HG03025 (cell line): ENCODE measurements around the gene SBNO1.
"Not testable (repeated sequence)": the region's sequence is repeated elsewhere in the genome, so short reads cannot be mapped to it uniquely, and the experiment has no call there.

ENCODE experiments used
- ATAC-seq: cut with Tn5 transposase; IDR thresholded peaks from one replicate; pipeline ENCODE4 v1.9.1; 2021; ENCODE audit warnings: mild to moderate bottlenecking, moderate library complexity; ENCODE audit not compliant: unreplicated experiment, low FRiP score

Gene SBNO1

DNA sequence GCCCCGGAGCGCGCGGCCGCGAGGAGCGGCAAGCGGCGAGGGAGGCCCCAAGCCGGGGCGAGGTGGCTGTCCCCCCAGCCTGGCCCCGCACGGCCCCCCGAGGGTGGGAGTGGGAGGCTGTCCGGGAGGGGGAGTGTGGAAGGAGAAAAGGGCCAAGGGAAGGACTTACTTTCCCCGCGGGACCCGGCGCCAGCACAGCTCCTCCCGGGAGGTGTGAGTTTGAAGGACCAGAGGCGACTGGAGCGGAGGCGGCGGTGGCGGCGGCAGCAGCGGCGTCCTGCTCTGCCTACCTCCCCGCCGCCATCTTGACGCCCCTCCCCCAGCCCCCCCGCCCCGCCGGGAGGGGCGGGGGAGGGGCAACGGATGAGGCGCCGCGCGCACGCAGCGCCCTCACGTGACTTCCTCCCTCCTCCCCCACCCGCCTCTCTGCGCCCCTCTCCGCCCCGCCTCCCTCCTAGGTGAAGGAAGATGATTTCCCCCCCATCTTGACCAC lies at the start of gene SBNO1:
SBNO1 (minus strand) TSS at position 316 of the 493 bp plus-strand sequence. CDS start 14,406 bp downstream, outside the sequence.
- peak; percentile 40 for ATAC-seq

DNA sequence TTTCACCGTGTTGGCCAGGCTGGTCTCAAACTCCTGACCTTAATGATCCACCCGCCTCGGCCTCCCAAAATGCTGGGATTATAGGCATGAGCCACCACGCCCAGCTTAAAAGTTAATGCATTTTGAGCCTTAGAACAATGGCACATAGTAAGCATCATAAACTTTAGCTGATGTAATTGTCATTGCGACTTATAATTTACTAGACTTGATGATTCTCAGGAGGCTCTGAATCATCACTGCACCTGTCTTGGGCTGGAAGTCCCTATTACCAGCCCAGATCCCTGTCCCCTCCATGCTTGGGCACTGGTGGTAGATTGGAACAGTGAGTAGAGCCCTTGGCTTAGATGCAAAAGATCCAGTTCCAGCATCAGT lies 45.4 kb upstream of the SBNO1 start:
- ATAC-seq, result no peak

DNA sequence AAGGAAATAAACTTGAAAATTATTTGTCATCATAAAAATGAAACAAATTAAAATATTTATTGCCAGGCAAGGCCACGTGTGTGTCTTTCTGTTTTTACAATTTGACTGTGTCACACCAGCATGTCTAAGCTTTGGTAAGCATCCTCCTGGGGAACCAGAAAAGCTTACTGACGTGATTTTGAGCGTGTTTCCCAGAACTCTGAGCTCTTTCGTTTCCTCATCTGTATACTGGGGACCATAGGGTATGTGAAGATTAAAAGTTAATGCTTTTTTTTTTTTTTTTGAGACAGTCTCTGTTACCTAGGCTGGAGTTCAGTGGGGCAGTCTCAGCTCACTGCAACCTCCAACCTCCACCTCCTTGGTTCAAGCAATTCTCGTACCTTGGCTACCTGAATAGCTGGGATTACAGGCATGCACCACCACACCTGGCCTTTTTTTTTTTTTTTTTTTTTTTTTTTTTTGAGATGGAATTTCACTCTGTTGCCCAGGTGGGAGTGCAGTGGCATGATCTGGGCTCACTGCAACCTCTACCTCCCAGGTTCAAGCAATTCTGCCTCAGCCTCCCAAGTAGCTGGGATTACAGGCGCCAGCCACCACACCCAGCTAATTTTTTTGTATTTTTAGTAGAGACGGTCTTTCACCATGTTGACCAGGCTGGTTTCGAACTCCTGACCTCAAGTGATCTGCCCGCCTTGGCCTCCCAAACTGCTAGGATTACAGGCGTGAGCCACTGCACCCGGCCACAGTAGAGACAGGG lies 44.8 kb upstream of the SBNO1 start:
- ATAC-seq, result not testable (repeated sequence)

DNA sequence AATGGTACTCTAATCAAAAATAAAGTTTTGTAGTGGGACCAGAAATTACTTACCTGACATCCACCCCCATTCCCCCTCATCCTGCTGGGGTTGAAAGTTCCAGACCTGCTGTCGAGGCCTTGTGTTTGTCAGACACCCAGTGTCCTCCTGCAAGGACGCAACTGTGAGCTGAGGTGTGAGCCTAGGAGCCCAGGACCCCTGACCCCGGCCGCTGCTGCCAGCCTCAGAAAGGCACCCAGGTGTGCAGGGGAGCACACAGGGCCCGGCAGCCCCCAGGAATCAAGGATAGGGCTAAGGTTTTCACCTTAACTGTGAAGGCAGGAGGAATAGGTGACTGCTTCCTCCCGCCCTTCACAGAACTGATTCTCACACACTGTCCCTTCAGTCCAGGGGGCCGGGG lies 44.0 kb upstream of the SBNO1 start:
- not testable (repeated sequence) for ATAC-seq

DNA sequence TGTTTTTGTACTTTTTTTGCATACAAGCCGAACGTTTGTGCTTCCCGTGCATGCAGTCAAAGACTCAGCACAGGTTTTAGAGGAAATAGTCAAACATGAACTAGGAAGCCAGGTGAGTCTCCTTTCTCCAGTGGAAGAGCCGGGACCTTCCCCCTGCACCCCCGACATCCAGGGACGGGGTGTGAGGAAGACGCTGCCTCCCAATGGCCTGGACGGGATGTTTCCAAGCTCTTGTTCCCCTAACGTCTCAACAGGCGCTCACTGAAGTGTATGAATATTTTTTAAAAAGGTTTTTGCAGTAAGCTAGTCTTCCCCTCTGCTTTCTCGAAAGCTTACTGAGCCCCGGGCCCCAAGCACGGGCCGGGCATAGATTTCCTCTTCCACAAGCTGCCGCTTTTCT lies 43.3 kb upstream of the SBNO1 start:
- not testable (repeated sequence) for ATAC-seq

GRCh38 chr12:123407269-123407668 lies 42.6 kb upstream of the SBNO1 start:
- not testable (repeated sequence) for ATAC-seq

- no peak for ATAC-seq
Observed at GRCh38 chr12:123404581-123404980, 39.9 kb upstream of the SBNO1 start.

DNA sequence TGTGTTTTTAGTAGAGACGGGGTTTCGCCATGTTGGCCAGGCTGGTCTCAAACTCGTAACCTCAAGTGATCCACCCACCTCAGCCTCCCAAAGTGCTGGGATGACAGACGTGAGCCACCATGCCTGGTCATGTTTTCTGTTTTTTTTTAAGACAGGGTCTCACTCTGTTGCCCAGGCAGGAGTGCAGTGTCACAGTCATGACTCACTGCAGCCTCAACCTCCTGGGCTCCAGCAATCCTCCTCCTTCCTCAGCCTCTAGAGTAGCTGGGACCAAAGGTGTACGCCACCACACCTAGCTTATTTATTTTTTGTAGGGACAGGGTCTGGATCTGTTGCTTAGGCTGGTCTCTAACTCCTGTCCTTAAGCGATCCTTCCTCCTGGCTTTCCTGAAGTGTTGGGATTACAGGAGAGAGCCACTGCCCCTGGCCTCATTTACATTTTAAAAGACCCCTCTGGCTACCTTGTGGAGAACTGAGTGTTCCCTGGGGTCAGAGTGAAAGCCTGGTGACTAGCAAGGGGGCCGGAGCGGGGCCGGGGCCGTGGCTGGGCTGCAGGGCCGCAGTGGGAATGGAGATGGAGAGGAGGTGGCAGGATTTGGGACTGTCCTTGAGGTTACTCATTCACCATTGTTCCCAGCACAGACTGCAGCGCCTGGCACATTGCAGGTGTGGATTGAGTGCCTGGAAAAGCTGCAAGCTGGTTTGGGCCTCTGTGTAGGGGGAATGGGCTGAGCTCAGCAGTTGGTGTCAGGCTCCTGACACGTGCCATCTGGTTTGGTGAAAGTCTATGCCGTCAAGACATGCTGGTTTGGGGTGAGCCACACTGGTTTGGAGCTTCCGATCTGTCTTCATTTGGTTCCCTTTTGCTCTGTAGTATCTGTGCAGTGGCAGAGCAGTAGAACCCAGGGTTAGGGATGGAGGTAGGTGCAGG lies 37.4 kb upstream of the SBNO1 start:
- ATAC-seq, result no peak

DNA sequence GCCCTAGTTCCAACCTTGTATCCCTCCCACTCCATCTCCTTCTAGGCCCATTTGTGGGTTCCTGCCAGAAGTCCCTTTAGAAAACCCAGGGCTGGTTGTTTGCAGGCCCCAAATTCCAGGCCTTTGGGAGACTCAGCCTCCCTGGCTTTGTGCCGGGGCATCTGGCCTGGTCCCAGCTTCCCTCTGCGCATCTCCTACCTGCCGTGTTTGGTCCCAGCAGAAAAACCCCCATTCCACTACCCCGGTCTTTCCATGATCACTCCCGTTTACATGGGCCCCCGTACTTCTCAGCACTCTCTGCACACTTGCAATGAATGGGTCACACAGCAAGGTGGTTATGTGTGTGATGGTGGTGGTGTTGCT lies 34.6 kb upstream of the SBNO1 start:
- ATAC-seq, result no peak

GRCh38 chr12:123398550-123399254 lies 34.1 kb upstream of the SBNO1 start:
- no peak for ATAC-seq

DNA sequence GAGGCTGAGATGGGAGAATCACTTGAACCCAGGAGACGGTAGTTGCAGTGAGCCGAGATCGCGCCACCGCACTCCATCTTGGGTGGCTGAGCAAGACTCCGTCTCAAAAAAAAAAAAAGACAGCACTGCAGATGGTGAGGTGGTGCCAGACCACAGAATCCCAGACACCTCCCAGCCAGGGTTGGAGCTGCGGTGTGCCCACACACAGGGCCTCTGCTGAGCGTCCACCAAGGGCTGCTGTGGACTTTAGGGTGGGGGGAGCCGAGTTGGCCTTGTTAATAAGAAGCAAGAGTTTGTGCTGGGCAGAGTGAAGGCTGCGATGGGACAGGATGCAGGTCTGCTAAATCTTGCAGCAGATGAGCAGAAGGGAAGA lies 33.5 kb upstream of the SBNO1 start:
- no peak for ATAC-seq

DNA sequence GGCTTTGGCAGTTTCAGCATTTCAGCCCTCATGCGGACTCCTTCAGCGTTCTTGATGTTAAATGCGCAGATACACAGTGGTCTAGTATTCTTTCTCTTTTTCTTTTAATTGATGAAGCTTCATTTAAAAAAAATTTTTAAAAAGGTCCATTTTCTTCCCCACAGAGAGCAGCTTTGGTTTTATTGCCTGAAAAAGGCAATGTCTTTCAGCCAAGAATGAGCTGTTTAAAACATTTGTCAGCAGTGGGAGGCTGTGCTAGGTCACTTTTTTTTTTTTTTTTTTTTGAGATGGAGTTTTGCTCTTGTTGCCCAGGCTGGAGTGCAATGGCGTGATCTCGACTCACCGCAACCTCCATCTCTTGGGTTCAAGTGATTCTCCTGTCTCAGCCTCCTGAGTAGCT lies 32.8 kb upstream of the SBNO1 start:
- no peak for ATAC-seq

- no peak for ATAC-seq
Observed at GRCh38 chr12:123396954-123397353, 32.3 kb upstream of the SBNO1 start.

- no peak for ATAC-seq
Observed at GRCh38 chr12:123396543-123396942, 31.9 kb upstream of the SBNO1 start.

GRCh38 chr12:123395236-123395635 lies 30.6 kb upstream of the SBNO1 start:
- no peak for ATAC-seq

DNA sequence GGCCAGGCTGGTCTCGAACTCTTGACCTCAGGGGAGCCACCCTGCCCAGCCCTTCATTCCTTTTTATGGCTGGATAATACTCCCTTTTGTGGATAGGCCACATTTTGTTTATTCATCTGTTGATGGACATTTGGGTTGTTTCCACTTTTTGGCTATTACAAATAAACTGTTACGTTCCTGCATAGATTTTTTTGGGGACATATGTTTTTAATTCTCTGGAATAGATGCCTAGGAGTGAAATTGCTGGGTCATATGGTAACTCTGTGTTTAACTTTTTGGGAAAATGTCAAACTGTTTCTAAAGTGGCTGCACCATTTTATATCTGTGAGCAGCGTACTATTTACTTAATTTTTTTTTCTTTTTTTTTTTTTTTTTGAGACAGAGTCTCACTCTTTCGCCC lies 29.1 kb upstream of the SBNO1 start:
- ATAC-seq, result no peak

GRCh38 chr12:123391546-123392343 lies 27.1 kb upstream of the SBNO1 start:
- ATAC-seq, result no peak

- ATAC-seq, result no peak
Observed at GRCh38 chr12:123390498-123391426, 26.1 kb upstream of the SBNO1 start.
